Activated CD4-positive, alpha-beta T cell treated with anti-CD3 and anti-CD28 coated beads for 48 hours (primary cell): ENCODE data around the gene THYN1.

Experiments
- DNase-seq: peaks from one replicate; pipeline ENCODE4 v3.0.0-alpha.2; 2020

Gene THYN1

GRCh38 chr11:134207538-134208239 is 45.5 kb downstream of the THYN1 start:
- peak; percentile 76 for DNase-seq

- DNase-seq: no peak
These were observed 47.0 kb downstream of the THYN1 start for GRCh38 chr11:134206185-134206584.

DNA sequence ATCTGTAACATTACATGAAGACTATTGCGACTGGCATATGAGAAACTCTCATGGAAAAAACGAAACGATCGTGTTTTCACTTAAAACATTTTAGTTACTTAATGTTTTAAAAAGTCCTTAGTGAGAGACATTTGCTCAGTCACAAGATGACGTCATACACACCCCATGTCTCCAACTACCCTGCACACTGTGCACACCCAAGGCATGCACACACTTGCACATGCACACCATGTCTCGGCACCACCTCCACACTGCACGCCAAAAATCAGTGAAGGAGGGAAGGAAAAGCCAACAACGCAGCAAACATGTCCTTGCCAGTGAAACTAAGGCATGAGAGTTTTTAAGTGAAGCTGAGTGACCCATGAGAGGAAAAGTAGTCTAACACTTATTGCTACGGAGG is 47.4 kb downstream of the THYN1 start:
- no peak for DNase-seq

- no peak for DNase-seq
These were observed 50.5 kb downstream of the THYN1 start for GRCh38 chr11:134202661-134203060.

DNA sequence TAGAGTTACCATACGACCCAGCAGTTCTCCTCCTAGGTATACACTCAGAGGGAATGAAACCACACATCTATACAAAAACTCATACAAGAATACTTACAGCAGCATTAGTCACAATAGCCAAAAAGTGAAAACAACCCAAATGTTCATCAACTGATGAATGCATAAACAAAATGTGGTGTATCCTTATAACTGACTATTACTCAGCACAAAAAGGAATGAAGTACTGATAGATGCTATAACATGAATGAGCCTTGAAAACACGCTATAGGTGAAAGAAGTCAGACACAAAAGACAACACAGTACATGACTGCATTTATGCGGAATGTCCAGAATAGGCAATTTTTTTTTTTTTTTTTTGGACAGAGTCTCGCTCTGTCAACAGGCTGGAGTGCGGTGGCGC is 52.5 kb downstream of the THYN1 start:
- no peak for DNase-seq

DNA sequence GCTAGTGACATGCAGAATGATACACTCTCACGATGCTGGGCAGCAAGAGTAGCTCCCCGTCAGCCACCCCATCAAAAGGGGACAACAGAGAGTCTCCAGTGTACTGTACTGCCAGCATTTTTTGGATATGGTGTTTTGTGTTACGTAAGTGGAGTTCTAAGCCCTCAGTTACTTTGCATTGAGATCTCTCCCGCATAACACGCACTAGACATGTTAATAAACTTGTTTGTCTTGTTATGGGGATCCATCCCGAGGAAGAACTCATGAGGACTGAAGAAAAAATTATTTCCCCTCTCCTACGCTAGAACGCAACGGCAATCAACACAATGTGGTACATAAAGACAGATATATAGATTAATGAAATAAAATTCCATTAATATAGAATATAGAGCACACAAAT is 53.6 kb downstream of the THYN1 start:
- DNase-seq: no peak
